H1 (cell line): ENCODE data around the gene MPDU1. TPM values are rescaled to one million over a fixed set of nuclear protein-coding genes. Genes with fewer than 3 reads are reported as not detected.

Source experiments
- CTCF ChIP-seq, 3 experiments: IDR thresholded peaks; 1 replicate in 2 of 3; 2 replicates in 1 of 3; pipeline versions ENCODE4 v1.5.1 to v1.6.1; 2011; ENCODE audit warnings: low read length in 3 of 3, mild to moderate bottlenecking in 3 of 3, inconsistent platforms in 2 of 3, low read depth in 1 of 3, moderate library complexity in 1 of 3; ENCODE audit not compliant: insufficient read depth in 1 of 3; ENCODE audit errors: control extremely low read depth in 1 of 3
- polyA plus RNA-seq, 7 experiments: library from polyadenylated mRNA; depleted of rRNA in 3 of 7; stranded (reverse) in 5 of 7; unstranded in 2 of 7; fragments of >200 nt in 5 of 7; fragments of 200-250 nt in 2 of 7; gene quantifications; 1 replicate in 5 of 7; 2 replicates in 1 of 7; 4 replicates in 1 of 7; pipeline versions ENCODE4 v1.2.1 to v1.2.3, GENCODE V29; 2011 to 2013; ENCODE audit warnings: missing spikeins in 2 of 7, mixed read lengths in 2 of 7
- total RNA-seq: library from RNA; stranded (reverse); fragmentation: NEBNext Ultra II Directional; extraction: Animal tissue kit (Norgen Biotek cat#: 25700); gene quantifications from 2 replicates; pipeline ENCODE4 v1.2.1, GENCODE V29; 2021

The MPDU1 gene
- total and polyA plus RNA-seq, 2 of the 8 experiments (the other 6 are each of a cell fraction or from before 2014, with no cell fraction given) = 63.2 to 142 TPM

- TF ChIP-seq CTCF (IDR thresholded peaks at IDR 0.05; ENCODE audit: control extremely low read depth in 1 of 3, insufficient read depth in 1 of 3, low read depth in 1 of 3, low read length in 3 of 3) = peak; percentile 61 to 85 (median 79)
Observed at GRCh38 chr17:7632492-7632894, 48.8 kb downstream of the MPDU1 start (continued).
